ENCODE data around the gene PID1.
"Not testable (repeated sequence)": the region's sequence is repeated elsewhere in the genome, so short reads cannot be mapped to it uniquely, and the experiment has no call there.

Gene PID1

GRCh38 chr2:229191413-229191812, 79.7 kb downstream of the PID1 start:
- Histone ChIP-seq H3K4me1 (ENCODE audit: control insufficient read depth, insufficient read depth, low read length) (no peaks in the 10 kb centered on the region), H3K4me3 (ENCODE audit: low read depth, low read length) (no peak overlapping the region), H3K9me3 (ENCODE audit: control insufficient read depth, insufficient read depth, low read depth, low read length) (peaks cover 9% of the 10 kb centered on the region)

DNA sequence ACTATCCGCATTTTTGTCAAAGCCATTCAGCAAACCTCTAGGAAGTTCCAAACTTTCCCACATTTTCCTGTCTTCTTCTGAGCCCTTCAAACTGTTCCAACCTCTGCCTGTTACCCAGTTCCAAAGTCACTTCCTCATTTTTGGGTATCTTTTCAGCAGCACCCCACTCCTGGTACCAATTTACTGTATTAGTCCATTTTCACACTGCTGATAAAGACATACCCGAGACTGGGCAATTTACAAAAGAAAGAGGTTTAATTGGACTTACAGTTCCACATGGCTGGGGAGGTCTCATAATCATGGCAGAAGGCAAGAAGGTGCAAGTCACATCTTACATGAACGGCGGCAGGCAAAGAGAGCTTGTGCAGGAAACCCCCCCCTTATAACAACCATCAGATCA, 84.0 kb downstream of the PID1 start:
- not testable (repeated sequence) for H3K27ac ChIP-seq (ENCODE audit: low read depth, low read length); H3K36me3 ChIP-seq (ENCODE audit: control insufficient read depth, insufficient read depth, low read length); H3K4me1 ChIP-seq (ENCODE audit: control insufficient read depth, insufficient read depth, low read length); H3K27me3 ChIP-seq (ENCODE audit: control insufficient read depth, insufficient read depth, low read length); H3K9ac ChIP-seq (ENCODE audit: low read length); H3K4me3 ChIP-seq (ENCODE audit: low read depth, low read length)
- peaks cover 17% of the 10 kb centered on the region for H3K9me3 ChIP-seq (ENCODE audit: control insufficient read depth, insufficient read depth, low read depth, low read length)

More at GRCh38 chr2:229191413-229191812, 79.7 kb downstream of the PID1 start:
- Histone ChIP-seq H3K27me3 (ENCODE audit: control insufficient read depth, insufficient read depth, low read length) (no peaks in the 10 kb centered on the region), H3K36me3 (ENCODE audit: control insufficient read depth, insufficient read depth, low read length) (no peaks in the 10 kb centered on the region), H3K27ac (ENCODE audit: low read depth, low read length) (no peak overlapping the region), H3K9ac (ENCODE audit: low read length) (no peak overlapping the region)

GRCh38 chr2:229181641-229182040, 89.4 kb downstream of the PID1 start:
- Histone ChIP-seq H3K9me3 (ENCODE audit: control insufficient read depth, insufficient read depth, low read depth, low read length) (peaks cover 9% of the 10 kb centered on the region), H3K36me3 (ENCODE audit: control insufficient read depth, insufficient read depth, low read length) (no peaks in the 10 kb centered on the region), H3K4me3 (ENCODE audit: low read depth, low read length) (no peak overlapping the region), H3K27ac (ENCODE audit: low read depth, low read length) (no peak overlapping the region), H3K27me3 (ENCODE audit: control insufficient read depth, insufficient read depth, low read length) (no peaks in the 10 kb centered on the region), H3K4me1 (ENCODE audit: control insufficient read depth, insufficient read depth, low read length) (no peaks in the 10 kb centered on the region), H3K9ac (ENCODE audit: low read length) (no peak overlapping the region)

DNA sequence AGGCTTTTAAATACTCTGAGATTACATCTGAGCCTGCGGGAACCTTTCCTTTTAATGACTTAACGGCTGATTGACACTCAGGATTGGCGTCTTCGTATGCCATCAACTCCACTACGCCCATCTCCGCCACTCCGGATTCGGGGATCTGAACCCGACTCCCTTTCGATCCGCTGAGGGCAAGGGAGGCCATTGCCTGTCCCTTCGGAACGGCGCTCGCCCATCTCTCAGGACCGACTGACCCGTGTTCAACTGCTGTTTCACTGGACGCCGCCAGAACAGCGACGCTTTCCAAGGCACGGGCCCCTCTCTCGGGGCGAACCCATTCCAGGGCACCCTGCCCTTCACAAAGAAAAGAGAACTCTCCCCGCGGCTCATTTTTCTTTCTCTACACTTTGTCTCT, 90.4 kb downstream of the PID1 start:
- no peaks in the 10 kb centered on the region for H3K4me1 ChIP-seq (ENCODE audit: control insufficient read depth, insufficient read depth, low read length)
- H3K36me3 ChIP-seq (ENCODE audit: control insufficient read depth, insufficient read depth, low read length), result no peaks in the 10 kb centered on the region
- H3K27ac ChIP-seq (ENCODE audit: low read depth, low read length), result no peak overlapping the region
- no peak overlapping the region for H3K4me3 ChIP-seq (ENCODE audit: low read depth, low read length)
- peaks cover 3% of the 10 kb centered on the region; the same call in 1 of the 2 replicates for H3K9me3 ChIP-seq (ENCODE audit: control insufficient read depth, insufficient read depth, low read depth, low read length)
- H3K9ac ChIP-seq (ENCODE audit: low read length), result no peak overlapping the region
- no peaks in the 10 kb centered on the region for H3K27me3 ChIP-seq (ENCODE audit: control insufficient read depth, insufficient read depth, low read length)

DNA sequence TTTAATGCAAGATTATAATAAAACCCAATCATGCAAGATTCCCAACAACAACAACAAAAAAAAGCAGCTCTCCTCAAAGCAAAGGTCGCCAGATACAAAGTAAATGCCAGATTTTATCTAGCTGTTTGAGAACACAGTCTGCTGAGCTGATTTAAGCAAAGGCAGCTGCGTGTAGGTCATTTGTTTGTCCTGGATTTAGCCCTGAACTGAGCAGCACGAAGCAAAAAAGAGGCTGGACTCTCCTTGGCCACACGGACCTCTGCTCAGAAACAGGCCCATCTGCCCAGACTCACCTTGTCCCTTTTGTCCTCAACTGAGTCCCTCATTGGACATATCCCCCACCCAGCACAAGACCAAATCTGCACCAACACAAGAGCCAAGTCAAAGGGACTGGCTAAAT, 91.5 kb downstream of the PID1 start:
- Histone ChIP-seq H3K9me3 (ENCODE audit: control insufficient read depth, insufficient read depth, low read depth, low read length) (no peaks in the 10 kb centered on the region; the same call in 1 of the 2 replicates), H3K27me3 (ENCODE audit: control insufficient read depth, insufficient read depth, low read length) (no peaks in the 10 kb centered on the region), H3K9ac (ENCODE audit: low read length) (no peak overlapping the region), H3K27ac (ENCODE audit: low read depth, low read length) (no peak overlapping the region), H3K36me3 (ENCODE audit: control insufficient read depth, insufficient read depth, low read length) (no peaks in the 10 kb centered on the region), H3K4me3 (ENCODE audit: low read depth, low read length) (no peak overlapping the region), H3K4me1 (ENCODE audit: control insufficient read depth, insufficient read depth, low read length) (no peaks in the 10 kb centered on the region)

DNA sequence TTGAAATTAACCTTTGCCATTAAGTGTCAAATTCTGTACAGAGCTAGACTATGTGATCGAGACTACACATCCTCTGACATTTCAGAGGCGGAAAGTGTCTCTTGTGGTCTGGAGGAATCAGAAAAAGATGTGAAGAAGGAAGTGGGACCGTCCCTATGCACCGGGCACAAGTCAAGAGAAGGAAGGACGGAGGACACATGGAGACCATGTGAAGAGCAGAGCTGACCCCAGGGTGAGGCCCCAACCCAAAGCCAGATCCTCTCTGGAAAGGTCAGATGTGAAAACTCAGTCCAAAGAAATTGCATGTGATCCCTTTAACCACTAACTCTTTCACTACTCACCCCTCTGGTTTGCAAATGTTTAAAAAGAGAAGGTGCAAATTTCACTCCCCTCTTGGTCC, 92.4 kb downstream of the PID1 start:
- Histone ChIP-seq H3K4me3 (ENCODE audit: low read depth, low read length) (no peak overlapping the region), H3K27ac (ENCODE audit: low read depth, low read length) (no peak overlapping the region), H3K9ac (ENCODE audit: low read length) (no peak overlapping the region), H3K36me3 (ENCODE audit: control insufficient read depth, insufficient read depth, low read length) (no peaks in the 10 kb centered on the region), H3K4me1 (ENCODE audit: control insufficient read depth, insufficient read depth, low read length) (no peaks in the 10 kb centered on the region), H3K9me3 (ENCODE audit: control insufficient read depth, insufficient read depth, low read depth, low read length) (no peaks in the 10 kb centered on the region; the same call in 1 of the 2 replicates), H3K27me3 (ENCODE audit: control insufficient read depth, insufficient read depth, low read length) (no peaks in the 10 kb centered on the region)

GRCh38 chr2:229178117-229178516, 93.0 kb downstream of the PID1 start:
- no peaks in the 10 kb centered on the region for H3K27me3 ChIP-seq (ENCODE audit: control insufficient read depth, insufficient read depth, low read length)
- H3K9ac ChIP-seq (ENCODE audit: low read length), result no peak overlapping the region
- H3K4me3 ChIP-seq (ENCODE audit: low read depth, low read length), result no peak overlapping the region
- H3K9me3 ChIP-seq (ENCODE audit: control insufficient read depth, insufficient read depth, low read depth, low read length), result no peaks in the 10 kb centered on the region; the same call in 1 of the 2 replicates
- H3K27ac ChIP-seq (ENCODE audit: low read depth, low read length), result no peak overlapping the region
- H3K36me3 ChIP-seq (ENCODE audit: control insufficient read depth, insufficient read depth, low read length), result no peaks in the 10 kb centered on the region
- no peaks in the 10 kb centered on the region for H3K4me1 ChIP-seq (ENCODE audit: control insufficient read depth, insufficient read depth, low read length)

DNA sequence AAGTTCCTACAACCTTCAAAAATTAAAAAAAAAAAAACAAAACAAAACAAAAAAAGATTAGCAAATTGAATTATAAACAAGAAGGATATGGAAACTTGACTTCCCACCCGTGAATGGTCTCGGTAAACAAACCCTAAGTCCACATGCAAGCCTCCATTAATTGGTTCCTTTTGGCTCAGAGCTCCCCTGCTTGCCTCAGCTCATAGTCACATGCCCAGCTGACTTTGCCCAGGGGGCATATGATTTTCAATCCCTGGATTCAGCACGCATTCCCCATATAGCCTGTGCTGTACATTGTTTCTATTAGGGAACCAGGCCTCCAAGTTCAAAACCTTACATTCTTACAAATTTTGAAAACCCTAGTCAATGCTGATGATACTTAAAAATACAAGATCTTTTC, 95.0 kb downstream of the PID1 start:
- no peaks in the 10 kb centered on the region for H3K4me1 ChIP-seq (ENCODE audit: control insufficient read depth, insufficient read depth, low read length)
- H3K27me3 ChIP-seq (ENCODE audit: control insufficient read depth, insufficient read depth, low read length), result no peaks in the 10 kb centered on the region
- no peaks in the 10 kb centered on the region for H3K36me3 ChIP-seq (ENCODE audit: control insufficient read depth, insufficient read depth, low read length)
- H3K9ac ChIP-seq (ENCODE audit: low read length), result no peak overlapping the region
- H3K4me3 ChIP-seq (ENCODE audit: low read depth, low read length), result no peak overlapping the region
- H3K27ac ChIP-seq (ENCODE audit: low read depth, low read length), result no peak overlapping the region
- peaks cover 6% of the 10 kb centered on the region; the same call in 1 of the 2 replicates for H3K9me3 ChIP-seq (ENCODE audit: control insufficient read depth, insufficient read depth, low read depth, low read length)

DNA sequence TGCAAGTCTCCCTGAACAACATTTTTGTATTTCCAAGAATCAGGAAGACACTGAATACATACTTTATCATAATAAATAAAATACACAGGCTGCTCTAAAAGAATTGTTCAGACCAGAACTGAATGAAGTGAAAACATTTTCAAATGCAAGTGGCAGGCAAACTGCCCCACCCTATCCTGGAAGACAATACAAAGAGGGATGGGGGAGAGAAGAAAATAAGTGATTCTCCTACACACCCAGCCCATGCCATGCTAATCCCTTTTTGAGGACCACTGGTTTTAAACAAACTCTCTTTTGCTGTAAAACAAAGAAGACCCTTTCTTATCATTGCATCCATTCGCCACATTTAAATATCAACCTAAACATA, 95.6 kb downstream of the PID1 start:
- H3K4me3 ChIP-seq (ENCODE audit: low read depth, low read length), result no peak overlapping the region
- no peak overlapping the region for H3K27ac ChIP-seq (ENCODE audit: low read depth, low read length)
- H3K36me3 ChIP-seq (ENCODE audit: control insufficient read depth, insufficient read depth, low read length), result no peaks in the 10 kb centered on the region
- H3K9ac ChIP-seq (ENCODE audit: low read length), result no peak overlapping the region
- peaks cover 6% of the 10 kb centered on the region; the same call in 1 of the 2 replicates for H3K9me3 ChIP-seq (ENCODE audit: control insufficient read depth, insufficient read depth, low read depth, low read length)
- H3K27me3 ChIP-seq (ENCODE audit: control insufficient read depth, insufficient read depth, low read length), result no peaks in the 10 kb centered on the region
- H3K4me1 ChIP-seq (ENCODE audit: control insufficient read depth, insufficient read depth, low read length), result no peaks in the 10 kb centered on the region

DNA sequence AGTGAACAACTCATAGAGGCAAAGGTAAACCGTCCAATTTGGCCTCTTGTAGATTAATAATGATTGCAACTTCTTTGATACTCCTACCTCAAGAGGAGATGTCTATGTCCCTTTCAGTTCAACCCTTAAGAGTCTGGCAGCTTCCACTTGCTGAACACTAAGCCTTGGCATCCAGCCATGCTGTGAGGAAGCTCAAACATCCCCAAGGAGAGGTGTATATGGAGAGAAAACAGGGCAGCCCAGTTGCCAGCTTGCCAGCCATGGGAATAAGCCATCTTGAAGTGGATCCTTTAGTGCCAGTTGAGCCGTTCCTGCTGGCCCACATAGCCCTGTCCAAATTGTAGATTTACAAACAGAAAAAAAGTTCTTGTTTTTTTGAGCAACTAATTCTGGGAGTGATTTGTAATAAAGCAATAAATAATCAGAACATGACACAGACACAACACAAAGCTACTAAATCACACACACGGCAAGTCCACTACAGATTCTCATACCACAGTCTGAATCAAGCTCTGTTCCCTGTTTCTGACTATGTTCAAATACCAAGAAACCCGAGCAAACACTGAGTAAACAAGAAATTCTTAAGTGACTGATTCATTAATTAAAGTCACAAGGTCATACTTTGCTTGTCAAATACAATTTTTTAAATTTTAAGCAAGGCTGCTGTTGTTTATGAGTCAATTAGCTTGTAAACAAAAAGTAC, 96.1 kb downstream of the PID1 start:
- Histone ChIP-seq H3K27ac (ENCODE audit: low read depth, low read length) (no peak overlapping the region), H3K4me3 (ENCODE audit: low read depth, low read length) (no peak overlapping the region), H3K9ac (ENCODE audit: low read length) (no peak overlapping the region), H3K27me3 (ENCODE audit: control insufficient read depth, insufficient read depth, low read length) (no peaks in the 10 kb centered on the region), H3K9me3 (ENCODE audit: control insufficient read depth, insufficient read depth, low read depth, low read length) (peaks cover 6% of the 10 kb centered on the region; the same call in 1 of the 2 replicates), H3K4me1 (ENCODE audit: control insufficient read depth, insufficient read depth, low read length) (no peaks in the 10 kb centered on the region), H3K36me3 (ENCODE audit: control insufficient read depth, insufficient read depth, low read length) (no peaks in the 10 kb centered on the region)

GRCh38 chr2:229173825-229174359, 97.2 kb downstream of the PID1 start:
- H3K4me3 ChIP-seq (ENCODE audit: low read depth, low read length), result no peak overlapping the region
- peaks cover 6% of the 10 kb centered on the region; the same call in 1 of the 2 replicates for H3K9me3 ChIP-seq (ENCODE audit: control insufficient read depth, insufficient read depth, low read depth, low read length)
- H3K36me3 ChIP-seq (ENCODE audit: control insufficient read depth, insufficient read depth, low read length), result no peaks in the 10 kb centered on the region
- H3K27ac ChIP-seq (ENCODE audit: low read depth, low read length), result no peak overlapping the region
- no peaks in the 10 kb centered on the region for H3K4me1 ChIP-seq (ENCODE audit: control insufficient read depth, insufficient read depth, low read length)
- H3K27me3 ChIP-seq (ENCODE audit: control insufficient read depth, insufficient read depth, low read length), result no peaks in the 10 kb centered on the region
- no peak overlapping the region for H3K9ac ChIP-seq (ENCODE audit: low read length)
